NCI-H460 (cell line): ENCODE data around the gene RPL13. TPM values are rescaled to one million over a fixed set of nuclear protein-coding genes. Genes with fewer than 3 reads are reported as not detected.

ENCODE experiments used
- DNase-seq: peaks from one replicate; pipeline ENCODE4 v3.0.0-alpha.2; 2016; ENCODE audit warnings: low read depth; ENCODE audit errors: extremely low read depth
- total RNA-seq: library from RNA; depleted of rRNA; stranded (reverse); fragments of >200 nt; shearing (Covaris generic); gene quantifications from 2 replicates; pipeline ENCODE4 v1.2.3, GENCODE V29; 2014

Gene RPL13
- total RNA-seq, 1 experiment from 2014 or later: 6,150 TPM

DNA sequence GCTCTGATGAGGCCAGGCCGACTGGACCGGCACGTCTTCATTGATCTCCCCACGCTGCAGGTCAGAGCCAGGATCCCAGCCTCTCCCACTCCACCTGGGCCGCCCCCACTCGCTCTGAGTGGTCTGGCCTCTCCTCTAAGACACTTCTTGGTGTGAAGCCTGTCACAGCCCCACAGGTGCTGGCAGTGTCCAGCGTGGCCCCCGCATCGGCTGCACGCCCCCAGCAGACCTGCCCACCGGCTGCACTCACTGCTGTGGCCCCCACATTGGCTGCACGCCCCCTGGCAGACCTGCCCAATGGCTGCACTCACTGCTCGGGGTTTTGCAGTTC is 15.8 kb upstream of the RPL13 start:
- no peak for DNase-seq

DNA sequence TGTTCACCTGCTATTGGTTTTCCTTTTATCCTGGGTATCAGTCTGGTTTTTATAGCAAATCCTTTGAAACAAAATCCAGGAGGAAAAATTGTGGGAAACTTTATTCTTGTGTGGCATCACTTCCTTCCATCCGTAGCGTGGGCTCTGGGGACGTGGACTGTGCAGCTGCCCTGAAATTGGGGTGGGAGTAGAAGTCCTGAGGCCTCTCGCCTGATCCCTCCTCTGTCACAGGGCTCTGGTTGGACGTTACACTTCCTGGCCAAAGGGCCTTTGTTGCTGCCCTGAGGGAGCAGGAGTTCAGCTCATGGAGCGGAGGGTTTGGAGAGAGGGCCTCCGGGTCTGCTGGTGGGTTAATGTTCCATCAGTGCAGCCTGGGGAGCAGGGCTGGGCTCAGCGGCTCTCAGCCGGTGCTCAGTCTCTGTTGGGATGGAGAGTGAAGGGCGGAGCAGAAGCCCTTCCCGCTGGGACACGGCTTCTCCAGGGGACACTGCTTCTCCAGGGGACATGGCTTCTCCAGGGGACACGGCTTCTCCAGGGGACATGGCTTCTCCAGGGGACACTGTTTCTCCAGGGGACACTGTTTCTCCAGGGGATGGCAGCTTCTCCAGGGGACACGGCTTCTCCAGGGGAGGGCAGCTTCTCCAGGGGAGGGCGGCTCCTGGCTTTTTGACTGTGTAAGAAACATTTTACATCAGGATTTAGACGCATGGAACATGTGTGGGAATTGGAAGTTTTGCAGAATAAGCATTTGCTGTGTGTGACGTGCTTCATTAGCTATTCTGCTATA is 15.2 kb upstream of the RPL13 start:
- no peak for DNase-seq

DNA sequence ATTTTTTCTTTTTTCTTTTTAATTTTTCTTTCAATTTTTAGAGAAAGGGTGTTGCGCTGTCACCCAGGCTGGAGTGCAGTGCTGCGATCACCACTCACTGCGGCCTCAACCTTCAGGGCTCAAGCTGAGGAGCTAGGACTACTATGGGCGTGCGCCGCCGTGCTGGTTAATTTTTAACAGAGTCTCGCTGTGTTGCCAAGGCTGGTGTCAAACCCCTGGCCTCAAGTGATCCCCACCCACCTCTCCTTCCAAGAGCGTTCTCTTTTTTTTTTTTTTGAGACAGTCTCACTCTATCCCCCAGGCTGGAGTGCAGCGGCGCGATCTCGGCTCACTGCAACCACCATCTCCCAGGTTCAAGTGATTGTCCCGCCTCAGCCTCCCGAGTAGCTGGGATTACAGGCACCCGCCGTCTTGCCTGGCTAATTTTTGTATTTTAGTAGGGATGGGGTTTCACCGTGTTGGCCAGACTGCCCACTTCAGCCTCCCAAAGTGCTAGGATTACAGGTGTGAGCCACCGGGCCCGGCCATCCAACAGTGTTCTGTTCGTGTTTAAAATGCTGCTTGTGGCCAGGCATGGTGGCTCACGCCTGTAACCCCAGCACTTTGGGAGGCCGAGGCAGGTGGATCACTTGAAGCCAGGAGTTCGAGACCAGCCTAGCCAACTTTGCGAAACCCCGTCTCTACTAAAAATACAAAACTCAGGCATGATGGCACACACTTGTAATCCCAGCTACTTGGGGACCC is 14.5 kb upstream of the RPL13 start:
- no peak for DNase-seq

DNA sequence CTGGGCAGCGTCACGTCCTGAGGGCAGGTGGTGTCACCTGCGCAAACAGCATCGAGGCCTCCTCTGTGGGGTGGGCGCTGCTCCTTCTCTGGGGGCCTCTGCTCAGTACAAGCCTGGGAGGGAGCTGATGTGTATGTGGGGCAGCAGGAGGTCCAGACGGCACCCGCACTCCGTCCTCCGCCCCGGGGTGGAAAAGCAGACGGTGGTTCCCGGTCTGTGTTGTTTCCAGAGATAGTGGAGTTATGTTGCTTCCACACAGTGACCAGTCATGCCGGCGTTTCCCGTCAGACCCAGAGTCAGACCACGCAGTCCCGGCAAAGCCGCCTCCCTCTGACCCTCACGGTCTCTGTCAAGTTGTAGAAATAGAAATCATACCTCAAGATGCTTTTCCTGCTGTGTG is 13.7 kb upstream of the RPL13 start:
- no peak for DNase-seq

DNA sequence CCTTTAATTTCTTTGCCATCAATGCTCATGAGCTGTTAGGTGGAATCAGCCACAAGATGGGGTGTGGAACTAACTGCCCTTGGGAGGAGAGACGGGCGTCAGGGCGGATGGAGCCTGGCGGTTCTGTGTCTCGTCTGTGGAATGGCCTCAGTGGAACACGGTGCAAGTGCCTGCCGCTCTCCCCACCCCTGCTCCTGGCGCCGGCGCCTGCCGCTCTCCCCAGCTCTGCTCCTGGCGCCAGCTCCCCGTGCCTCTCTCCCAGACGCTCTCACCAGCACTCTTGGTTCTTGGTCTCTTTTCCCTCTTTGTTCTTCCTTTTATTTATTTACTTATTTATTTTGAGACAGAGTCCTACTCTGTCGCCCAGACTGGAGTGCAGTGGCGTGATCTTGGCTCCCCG is 13.2 kb upstream of the RPL13 start:
- DNase-seq: no peak

DNA sequence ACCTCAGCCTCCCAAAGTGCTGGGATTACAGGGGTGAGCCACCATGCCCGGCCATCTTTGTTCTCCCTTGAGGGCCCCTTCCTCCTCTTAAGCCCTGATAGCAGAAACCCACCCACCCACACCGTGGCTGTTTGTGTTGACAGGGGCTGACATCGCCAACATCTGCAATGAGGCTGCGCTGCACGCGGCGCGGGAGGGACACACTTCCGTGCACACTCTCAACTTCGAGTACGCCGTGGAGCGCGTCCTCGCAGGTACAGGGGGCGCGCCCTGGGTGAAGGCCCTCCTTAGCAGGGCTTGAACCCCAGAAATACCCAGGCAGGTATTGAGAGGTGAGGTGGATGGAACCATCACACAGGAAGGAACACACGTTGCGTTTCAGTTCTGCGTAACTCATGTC is 12.6 kb upstream of the RPL13 start:
- DNase-seq: no peak

DNA sequence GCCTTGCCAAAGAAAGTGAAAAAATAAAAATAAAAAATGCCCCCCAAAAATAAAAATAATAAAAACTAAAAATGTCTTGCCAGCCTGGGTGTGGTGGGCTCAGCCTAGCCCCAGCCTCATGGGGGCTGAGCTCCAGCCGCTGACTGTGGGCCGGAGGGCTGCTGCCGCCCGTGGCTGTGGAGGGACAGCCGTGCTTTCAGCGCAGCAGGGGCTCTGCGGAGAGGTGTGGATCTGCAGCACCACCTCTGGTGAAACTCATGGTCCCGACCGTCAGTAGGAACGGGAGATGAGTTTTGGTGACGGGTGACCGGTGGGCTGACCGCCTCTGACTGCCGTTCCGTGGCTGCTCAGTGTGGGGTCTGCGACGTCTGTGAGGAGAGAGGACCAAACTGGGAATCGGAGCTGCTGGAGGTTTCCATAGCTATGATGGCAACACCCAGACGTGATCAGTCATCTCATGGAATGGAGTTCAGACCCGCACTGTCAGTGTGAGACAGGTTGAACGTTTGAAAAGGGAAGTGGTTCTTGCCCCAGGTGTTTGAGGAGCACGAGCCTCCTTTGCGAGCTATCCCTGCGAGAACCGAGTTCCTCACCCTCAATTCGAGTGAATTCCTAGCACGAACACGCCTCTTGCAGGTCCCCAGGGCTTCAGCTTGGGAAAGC is 12.0 kb upstream of the RPL13 start:
- DNase-seq: no peak

DNA sequence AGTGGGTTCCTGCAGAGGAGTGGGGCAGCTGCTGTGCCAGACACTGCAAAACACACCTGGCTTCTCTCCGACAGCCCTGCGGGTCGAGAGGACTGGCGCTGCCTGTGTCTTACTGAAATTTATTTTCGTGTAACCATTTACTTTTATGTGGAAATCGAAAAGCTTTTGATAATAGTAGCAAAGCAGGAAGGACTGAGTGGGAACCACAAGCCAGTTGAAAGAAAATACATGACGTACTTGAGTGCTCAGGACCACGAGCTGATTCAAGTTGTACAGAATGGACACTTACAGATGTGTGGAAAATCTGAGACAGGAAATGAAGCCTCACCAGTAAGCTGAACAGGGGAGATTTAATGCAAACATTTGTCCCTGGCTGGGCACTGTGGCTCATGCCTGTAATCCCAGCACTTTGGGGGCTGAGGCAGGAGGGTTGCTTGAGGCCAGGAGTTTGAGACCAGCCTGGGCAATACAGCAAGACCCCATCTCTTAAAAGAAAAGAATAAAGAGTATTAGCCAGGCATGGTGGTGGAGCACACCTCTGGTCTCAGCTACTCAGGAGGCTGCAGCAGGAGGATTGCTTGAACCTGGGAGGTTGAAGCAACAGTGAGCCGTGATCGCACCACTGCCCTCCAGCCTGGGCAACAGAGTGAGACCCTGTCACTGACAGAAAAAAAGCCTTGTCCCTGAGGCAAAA is 11.3 kb upstream of the RPL13 start:
- DNase-seq: no peak

DNA sequence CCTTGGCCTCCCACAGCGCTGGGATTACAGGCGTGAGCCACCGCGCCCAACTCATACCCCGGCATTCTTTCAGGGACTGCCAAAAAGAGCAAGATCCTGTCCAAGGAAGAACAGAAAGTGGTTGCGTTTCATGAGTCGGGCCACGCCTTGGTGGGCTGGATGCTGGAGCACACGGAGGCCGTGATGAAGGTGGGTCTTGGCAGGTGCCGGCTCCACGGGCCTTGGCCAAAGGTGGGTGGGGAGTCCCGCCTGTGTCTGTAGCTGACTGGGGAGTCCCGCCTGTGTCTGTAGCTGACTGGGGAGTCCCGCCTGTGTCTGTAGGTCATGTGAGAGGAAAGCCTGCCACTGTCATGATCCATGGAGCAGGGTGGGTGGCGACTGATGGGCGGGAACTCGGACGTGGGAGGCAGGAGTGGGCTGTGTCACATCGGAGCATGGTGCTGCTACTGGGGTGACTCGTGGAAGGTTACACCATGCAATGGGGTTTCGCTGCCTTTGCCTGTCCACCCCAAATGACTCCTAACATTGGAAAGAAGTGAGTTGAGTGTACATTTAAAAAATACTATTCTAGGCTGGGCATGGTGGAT is 10.0 kb upstream of the RPL13 start:
- DNase-seq: no peak

DNA sequence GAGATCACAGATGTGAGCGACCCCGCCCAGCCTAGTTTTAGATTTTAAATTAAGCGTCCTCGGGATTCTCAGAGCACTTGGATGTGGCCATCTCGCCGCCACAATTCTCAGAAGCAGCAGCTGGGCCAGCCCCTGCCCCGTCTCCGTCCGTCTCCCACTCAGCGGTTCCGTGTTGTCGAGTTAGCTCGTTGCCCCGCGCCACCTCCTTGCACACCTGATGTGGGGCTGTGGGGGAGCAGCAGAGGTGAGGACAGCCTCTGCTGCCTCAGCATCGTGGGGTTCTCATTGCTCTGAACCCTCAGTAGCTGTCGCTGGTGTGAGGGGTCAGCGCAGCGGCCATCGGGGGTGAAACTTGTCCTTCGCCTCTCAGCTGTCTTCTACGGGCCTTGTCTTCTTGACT is 8.2 kb upstream of the RPL13 start:
- no peak for DNase-seq

DNA sequence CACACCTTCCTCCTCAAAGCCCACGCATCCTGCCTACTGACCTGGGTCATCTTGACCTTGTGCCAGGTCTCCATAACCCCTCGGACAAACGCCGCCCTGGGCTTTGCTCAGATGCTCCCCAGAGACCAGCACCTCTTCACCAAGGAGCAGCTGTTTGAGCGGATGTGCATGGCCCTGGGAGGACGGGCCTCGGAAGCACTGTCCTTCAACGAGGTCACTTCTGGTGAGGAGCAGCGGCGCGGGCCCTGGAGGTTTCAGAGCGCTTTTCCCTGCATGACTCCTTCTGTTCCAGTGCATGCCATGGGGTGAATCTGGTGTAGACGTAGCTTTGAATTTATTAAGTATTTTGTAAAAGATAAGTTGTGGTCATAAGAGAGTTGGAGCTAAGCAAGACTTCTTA is 7.6 kb upstream of the RPL13 start:
- DNase-seq: no peak

DNA sequence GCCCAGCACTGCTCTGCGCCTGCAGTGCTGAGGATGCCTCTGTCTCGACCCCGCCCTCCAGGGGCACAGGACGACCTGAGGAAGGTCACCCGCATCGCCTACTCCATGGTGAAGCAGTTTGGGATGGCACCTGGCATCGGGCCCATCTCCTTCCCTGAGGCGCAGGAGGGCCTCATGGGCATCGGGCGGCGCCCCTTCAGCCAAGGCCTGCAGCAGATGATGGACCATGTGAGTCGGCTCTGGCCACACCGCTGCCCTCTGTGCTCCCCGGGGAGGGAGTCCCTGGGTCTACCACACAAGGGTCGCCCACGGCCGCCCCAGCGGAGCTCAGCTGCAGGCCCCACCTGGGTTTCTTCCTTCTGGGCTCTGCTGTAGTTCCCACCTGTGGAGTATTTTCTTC is 6.7 kb upstream of the RPL13 start:
- no peak for DNase-seq

DNA sequence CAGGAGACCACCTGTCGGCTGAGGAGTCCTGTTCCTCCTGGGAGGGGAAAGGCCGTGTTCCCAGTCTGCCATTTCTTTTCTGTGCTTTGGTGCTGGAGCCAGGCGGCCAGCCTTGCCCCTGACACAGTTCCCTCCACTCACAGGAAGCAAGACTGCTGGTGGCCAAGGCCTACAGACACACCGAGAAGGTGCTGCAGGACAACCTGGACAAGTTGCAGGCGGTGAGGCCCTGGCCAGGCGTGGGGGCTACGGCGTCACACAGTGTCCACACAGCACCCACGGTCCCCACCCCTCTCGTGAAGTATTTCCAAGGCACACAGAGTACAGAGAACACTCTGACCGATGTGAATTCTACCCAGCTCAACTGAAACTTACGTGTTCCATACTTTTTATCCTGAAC is 6.1 kb upstream of the RPL13 start:
- DNase-seq: no peak

DNA sequence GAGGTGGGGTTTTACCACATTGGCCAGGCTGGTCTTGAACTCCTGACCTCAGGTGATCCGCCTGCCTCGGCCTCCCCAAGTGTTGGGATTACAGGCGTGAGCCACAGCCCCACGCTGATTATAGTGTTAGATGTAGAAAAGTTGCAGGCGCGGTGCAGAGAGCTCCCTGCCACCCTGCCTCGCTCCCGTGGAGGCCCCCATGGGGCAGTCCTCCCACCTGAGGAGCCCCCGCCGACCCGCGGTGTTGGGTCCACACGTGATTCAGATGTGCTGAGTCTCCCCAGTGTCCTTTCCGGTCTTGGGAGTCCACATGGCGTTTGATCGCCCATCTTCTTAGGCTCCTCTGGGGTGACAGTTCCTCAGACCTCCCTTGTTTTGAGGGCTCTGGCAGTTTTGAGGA is 5.2 kb upstream of the RPL13 start:
- no peak for DNase-seq

DNA sequence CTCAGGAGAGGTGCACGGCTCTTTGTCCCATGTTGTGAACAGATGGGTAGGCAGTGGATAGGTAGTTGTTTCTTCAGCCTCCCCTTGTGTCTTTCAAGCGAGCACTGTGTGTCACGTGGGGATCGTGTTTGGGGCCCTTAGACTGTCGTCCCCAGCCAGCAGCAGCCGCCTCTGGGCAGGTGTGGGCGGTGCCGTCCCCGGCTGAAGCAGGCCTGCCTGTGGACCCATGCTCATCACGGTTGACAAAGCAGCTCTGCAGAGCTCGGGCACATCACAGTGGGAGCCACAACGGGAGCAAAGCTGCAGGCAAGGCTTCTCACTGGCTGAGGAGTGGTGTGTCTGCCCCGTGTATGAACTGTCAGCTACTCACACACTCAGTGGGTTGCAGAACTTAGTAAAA is 4.7 kb upstream of the RPL13 start:
- DNase-seq: no peak

DNA sequence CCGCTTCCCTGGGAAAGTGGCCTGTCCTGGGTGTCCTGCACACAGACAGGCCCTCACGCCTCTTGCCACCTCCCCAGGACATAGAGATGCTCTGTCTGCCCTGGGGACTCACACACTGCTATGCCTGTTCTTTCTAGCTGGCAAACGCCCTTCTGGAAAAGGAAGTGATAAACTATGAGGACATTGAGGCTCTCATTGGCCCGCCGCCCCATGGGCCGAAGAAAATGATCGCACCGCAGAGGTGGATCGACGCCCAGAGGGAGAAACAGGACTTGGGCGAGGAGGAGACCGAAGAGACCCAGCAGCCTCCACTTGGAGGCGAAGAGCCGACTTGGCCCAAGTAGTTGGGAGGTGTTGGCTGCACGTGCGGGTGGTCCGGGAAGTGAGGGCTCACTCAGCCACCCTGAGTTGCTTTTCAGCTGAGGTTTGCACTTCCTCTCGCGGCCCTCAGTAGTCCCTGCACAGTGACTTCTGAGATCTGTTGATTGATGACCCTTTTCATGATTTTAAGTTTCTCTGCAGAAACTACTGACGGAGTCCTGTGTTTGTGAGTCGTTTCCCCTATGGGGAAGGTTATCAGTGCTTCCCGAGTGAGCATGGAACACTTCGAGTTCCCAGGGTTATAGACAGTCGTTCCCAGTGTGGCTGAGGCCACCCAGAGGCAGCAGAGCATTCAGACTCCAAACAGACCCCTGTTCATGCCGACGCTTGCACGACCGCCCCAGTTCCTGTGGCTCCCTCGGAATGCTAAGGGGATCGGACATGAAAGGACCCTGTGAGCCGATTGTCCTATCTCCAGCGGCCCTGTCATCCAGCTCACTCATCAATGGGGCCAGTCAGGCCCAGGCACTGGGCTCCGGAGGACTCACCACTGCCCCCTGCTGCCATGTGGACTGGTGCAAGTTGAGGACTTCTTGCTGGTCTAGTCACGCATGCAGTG is 3.5 kb upstream of the RPL13 start:
- peak; percentile 68 for DNase-seq

DNA sequence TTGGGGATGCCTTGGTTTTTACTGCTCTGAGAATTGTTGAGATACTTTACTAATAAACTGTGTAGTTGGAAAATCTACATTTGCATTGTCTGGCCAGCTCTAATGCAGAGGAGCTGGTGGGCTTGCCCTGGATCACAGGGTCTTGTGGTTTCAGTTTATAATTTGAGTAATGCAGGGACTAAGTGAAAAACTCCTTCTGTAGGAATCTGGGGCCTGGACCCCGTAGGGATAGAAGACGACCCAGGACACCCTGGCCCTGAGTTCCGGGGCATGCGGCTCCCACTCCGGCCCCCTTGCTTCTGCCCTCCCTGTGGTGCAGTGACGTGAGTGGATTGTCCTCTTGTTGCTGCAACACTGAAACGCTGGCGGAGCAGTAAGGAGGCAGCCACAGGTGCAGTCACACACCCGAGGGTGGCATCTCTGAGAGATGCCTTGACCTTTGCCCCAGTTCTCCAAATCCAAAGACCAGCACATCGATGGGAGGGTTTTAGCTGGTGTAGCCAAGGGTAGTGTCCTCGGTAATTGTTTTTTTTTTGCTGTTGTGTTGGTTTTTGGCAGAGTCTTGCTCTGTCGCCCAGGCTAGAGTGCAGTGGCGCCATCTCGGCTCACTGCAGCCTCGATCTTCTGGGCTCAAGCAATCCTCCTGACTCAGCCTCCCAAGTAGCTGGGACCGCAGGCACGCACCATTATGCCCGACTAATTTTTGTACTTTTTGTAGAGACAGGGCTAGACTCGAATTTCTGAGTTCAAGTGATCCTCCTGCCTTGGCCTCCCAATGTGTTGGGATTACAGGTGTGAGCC is 2.6 kb upstream of the RPL13 start:
- DNase-seq: no peak

DNA sequence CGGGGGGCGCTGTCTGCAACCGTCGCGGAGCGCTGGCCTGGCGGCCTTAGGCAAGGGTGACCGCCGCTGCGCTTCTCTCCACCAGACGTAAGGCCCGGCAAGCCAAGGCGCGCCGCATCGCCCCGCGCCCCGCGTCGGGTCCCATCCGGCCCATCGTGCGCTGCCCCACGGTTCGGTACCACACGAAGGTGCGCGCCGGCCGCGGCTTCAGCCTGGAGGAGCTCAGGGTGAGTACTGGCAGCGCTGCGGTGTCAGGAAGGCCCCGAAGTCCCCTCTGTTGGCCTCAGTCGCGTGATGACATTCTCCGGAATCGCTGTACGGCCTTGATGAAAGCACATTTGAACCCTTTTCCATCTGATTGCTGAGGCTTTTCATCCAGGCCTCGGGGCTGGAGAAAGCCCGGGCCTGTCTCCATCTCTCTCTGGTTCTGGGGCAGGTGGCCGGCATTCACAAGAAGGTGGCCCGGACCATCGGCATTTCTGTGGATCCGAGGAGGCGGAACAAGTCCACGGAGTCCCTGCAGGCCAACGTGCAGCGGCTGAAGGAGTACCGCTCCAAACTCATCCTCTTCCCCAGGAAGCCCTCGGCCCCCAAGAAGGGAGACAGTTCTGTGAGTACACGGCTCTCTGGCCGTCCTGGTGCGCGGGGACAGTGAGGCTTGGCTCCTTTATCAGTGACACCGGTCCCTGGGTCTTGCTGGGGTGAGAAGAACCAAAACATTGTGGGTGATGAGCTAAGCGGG is 831 bp downstream of the RPL13 start:
- no peak for DNase-seq
